Activated CD8-positive, alpha-beta memory T cell treated with anti-CD3 and anti-CD28 coated beads for 24 hours (primary cell): ENCODE measurements around the gene JARID2.
"Not testable (repeated sequence)": the region's sequence is repeated elsewhere in the genome, so short reads cannot be mapped to it uniquely, and the experiment has no call there.

ENCODE experiments used
- DNase-seq: peaks from one replicate; pipeline ENCODE4 v3.0.0-alpha.2; 2020

Gene JARID2

DNA sequence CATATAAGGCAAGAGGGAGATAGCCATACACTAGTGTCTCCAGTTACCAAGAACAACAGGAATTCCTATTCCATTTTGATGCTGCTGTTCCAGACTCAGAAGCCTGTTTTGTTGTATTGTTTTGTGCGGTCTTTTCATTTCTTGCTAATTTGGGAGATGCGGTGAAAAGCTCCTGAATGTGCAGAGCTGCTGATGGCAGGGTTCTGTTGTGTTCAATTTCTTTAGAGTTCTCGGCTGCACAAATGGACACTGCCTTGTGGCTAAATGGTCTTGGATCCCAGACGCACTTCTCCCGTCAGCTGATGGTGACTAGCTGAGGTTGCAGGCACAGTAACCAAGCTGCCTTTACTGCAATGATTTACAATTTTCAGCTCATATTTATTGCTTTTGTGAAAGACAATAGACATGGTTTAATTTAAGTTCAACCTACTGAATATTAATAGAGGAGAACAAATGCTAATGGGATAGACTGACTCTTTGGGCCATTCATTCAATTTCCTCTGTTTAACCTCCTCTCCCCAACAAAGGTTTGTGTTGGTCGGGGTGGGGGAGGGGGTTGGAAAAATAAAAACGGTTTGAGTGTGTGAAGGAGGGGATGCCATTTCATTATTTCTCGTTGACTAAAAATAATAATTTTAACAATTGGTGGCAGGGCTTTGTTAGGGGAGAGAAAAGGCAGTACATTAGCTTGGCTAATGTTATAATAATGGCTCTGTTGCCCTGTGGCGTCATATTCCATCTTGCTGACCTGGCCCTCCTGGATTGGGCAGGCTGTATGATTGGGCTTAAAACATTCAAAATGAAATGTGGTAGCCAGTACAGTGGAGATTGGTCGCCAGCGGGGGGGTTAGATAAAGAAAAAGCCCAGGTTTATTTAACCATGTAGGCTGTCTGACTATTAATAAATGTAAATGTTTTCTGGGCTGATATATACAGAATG, 159.5 kb downstream of the JARID2 start:
- no peak for DNase-seq

- DNase-seq = no peak
Observed at GRCh38 chr6:15406452-15406851, 160.6 kb downstream of the JARID2 start.

DNA sequence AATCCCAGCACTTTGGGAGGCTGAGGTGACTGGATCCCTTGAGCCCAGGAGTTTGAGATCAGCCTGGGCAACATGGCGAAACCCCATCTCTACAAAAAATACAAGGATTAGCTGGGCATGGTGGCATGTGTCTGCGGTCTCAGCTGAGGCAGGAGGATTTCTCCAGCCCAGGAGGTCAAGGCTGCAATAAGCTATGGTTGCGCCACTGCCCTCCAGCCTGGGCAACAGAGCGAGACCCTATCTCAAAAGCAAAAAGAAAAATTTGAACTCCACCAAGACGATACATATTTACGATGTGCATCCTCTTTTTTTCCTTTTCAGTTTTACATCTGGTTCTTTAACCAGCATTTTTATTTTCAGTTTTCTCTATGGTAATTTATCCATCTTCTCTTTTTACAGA, 162.1 kb downstream of the JARID2 start:
- no peak for DNase-seq

DNA sequence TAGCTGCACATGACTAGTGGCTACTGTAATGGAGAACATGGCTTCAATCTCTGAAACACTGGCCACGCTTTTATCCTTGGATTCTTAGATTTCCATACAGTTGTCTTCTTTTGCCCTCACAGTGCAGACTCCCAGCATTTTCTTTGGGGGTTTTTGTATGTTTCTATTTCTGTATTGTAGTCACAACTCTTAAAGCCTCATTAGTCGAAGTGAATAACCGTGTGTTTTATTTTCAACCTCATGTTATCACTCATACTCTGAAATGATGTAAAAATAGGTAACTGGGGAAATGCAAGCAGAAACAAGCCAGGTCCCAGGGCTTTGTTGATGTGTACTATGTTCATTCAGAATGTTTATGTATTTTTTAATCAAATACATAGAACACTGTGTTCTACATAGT, 162.9 kb downstream of the JARID2 start:
- no peak for DNase-seq

- no peak for DNase-seq
Observed at GRCh38 chr6:15409301-15410125, 163.6 kb downstream of the JARID2 start.

DNA sequence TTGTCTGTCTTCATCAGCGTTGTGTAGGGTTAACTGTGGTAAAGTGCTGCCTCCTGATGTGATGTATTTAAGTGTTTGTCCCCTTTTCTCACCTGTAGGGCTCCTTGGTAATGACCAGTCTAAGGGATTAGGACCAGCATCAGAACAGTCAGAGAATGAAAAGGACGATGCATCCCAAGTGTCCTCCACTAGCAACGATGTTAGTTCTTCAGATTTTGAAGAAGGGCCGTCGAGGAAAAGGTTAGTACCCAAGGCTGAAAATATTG, 164.2 kb downstream of the JARID2 start:
- DNase-seq = no peak

DNA sequence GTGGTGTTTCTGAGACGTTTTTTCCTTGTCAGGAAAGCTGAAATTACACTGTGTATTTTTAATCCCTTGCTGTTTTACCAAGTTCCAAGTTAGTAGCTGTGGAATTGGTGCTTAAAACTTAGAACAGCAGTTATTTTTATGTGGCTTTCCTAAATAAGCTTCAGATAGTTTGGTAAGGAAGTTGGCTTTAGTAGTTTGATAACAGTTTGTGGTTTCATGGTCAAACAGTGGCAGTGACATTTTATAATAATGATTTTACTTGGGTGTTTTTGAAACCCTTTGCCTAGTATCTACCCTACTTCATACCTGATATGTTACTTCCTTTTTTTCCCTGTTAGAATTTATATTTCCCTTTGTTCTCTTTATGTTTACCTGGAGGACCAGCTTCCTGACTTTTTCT, 164.9 kb downstream of the JARID2 start:
- DNase-seq = no peak

GRCh38 chr6:15411766-15412165, 165.9 kb downstream of the JARID2 start:
- no peak for DNase-seq

DNA sequence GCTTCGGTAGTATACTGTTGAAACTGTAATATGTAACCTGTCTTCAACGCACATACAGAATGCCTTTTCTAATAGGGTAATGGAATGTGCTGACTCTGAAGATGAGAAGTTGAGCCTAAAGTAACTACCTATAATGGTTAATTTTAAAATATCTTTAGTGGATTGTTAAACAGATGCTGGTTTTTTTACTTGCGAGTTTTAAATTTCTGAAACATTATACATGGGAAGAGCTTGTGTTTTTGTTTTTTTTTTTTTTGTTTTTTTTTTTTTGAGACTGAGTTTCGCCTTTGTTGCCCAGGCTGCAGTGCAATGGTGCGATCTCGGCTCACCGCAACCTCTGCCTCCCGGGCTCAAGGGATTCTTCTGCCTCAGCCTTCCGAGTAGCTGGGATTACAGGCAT, 166.9 kb downstream of the JARID2 start:
- no peak for DNase-seq

GRCh38 chr6:15413466-15414234, 167.8 kb downstream of the JARID2 start:
- DNase-seq = no peak

DNA sequence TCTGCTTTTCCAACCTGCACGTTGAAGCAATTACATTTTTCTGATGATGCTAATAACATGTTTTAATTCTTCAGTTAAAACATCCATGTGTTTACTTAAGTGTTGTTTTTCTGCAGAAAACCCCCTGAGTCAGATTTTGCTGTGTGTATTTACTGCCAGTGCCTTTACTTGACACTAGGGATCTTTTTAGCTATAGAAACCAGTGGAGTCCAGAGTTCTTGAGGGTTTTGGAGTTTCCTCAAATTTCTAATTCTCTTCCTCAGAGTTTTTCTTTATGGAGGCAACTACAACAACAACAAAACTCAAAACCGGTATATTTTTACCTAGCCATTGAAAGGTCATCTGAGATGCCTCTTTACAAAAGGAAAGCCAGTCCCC, 168.4 kb downstream of the JARID2 start:
- no peak for DNase-seq

GRCh38 chr6:15415622-15416021, 169.8 kb downstream of the JARID2 start:
- DNase-seq = not testable (repeated sequence)

DNA sequence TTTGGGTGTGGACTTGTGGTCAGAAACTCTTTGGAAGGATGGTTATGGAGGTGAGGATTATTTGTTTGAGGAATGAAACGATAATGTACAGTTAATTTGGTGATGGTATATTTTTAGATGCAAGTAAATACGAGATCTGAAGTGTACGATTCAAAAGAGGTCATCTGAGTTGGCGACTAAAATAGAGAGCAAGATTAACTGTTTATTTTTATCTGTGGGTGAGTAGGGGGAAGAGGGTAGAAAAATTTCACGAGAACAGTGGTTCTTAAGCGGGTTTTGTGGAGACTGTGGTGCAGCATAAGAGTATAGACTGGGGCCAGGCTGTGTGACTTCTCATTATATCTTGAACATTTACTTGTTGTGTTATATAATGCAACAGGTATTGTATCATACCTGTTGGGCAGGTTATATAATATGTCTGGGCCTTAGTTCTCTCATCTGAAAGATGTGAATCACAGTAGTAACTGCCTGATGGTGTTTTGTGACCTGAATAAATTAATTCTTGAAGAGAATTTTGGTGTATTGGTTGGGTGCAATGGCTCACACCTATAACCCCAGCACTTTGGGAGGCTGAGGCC, 171.2 kb downstream of the JARID2 start:
- DNase-seq = no peak

GRCh38 chr6:15417811-15418210, 171.9 kb downstream of the JARID2 start:
- DNase-seq = no peak

DNA sequence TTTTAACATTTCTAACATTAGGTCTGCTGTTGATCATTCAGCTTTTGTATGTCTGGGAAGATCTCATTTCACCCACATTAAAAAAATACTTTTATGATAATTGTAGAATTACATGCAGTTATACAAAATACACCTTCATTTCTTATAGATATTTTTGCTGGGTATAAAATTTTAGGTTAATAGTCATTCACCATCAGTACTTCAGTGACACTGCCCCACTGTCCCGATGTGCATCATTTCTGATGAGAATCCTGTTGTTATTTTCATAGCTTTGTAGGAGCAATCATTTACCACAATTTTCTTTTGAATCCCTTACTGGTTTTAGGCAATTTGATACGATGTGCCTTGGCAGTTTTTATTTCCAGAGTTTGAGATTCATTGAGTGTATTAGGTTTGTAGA, 173.6 kb downstream of the JARID2 start:
- no peak for DNase-seq

- DNase-seq = no peak
Observed at GRCh38 chr6:15420959-15421438, 175.1 kb downstream of the JARID2 start.

GRCh38 chr6:15421945-15422733, 176.3 kb downstream of the JARID2 start:
- no peak for DNase-seq

- no peak for DNase-seq
Observed at GRCh38 chr6:15423286-15423993, 177.6 kb downstream of the JARID2 start.

DNA sequence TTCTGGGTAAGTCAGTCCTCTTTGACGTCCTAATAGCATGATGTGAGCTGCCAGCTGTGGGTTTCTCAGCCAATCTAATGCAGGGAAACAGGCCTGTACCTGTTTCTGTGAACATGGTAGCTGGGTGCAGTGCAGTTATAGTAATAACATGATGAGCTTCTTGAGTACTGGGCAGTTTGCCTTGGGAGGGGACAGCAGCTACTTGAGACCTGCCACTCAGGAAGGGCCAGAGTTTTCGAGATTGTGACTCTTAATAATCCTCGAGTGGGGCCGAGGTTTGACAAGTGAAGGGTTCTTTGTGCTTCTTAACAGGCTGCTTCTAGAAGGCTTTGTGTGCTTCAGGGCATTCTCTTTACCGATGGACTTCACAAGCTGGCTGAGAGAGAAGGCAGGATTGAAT, 180.1 kb downstream of the JARID2 start:
- DNase-seq = no peak

GRCh38 chr6:15426395-15426794, 180.5 kb downstream of the JARID2 start:
- no peak for DNase-seq

- no peak for DNase-seq
Observed at GRCh38 chr6:15426901-15427300, 181.0 kb downstream of the JARID2 start.
